Measurements from ENCODE around the gene AMN.

- no peak for TF ChIP-seq POLR2A (IDR thresholded peaks at IDR 0.05)
- TF ChIP-seq CTCF (IDR thresholded peaks at IDR 0.05): no peak
- no peak for TF ChIP-seq EP300 (IDR thresholded peaks at IDR 0.05)
Observed at GRCh38 chr14:102899516-102899900, 23.0 kb upstream of the AMN start.
